ENCODE measurements around the gene RPS15. TPM values are rescaled to one million over a fixed set of nuclear protein-coding genes. Genes with fewer than 3 reads are reported as not detected.

Gene RPS15
- total and polyA plus RNA-seq, 4 donors: 574 to 2,993 (median 1,933) TPM

DNA sequence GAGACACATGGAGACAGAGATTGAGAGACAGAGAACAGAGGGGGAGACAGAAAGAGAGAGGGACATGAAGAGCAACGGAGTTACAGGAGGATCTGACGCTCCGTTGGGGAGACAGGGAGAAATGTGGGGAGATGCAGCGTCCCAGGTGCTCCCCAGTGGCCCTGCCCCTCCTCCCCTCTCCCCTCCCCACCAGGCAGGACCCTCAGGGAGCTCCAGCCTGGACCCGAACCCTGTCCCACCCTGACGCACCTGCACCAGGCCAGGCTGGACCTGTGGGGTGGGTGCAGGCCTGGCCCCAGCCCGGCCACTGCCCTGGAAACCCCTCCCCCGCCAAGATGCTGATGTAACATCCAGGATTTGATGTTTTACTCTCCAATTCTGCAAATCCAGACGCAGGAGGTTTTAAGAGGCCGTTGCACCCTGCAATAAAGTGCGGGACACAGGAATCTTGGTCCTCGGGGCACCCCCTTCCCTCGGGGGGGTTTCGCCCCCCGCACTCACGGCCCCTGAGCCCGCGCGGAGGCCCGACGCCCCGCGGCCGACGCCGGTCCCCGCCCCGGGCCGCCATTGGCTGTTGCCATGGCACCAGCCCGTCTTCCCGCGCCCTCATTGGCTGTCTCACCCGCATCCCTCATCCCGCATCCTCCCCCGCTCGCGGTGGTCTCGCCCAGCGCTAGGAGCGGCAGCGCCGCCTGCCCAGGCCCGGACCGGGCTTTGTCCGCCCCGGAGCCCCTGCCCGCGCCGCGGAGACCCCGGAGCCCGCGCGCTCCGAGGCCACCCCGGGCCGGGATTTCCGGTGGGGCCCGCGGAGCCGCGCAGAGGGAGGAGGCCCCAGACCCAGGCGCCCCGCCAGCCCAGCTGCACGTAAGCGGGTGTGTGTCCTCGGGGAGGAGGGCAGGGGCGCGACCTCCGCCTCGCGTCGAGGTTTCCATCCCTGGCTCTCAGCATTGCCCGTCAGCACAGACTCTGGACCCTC lies 11.6 kb downstream of the RPS15 start, which contains the start of gene APC2:
Gene APC2, plus strand, starts transcription at position 655 of the 976 bp plus-strand sequence. CDS start 2,881 bp downstream, outside the sequence.
- Histone ChIP-seq H3K9me3 (ENCODE audit: control insufficient read depth in 4 of 4, insufficient read depth in 3 of 4, low read length in 3 of 4) (peaks cover 0 to 2% (median 0%) of the 10 kb centered on the region in 4 donors), H3K4me1 (ENCODE audit: control insufficient read depth in 5 of 5, insufficient read depth in 5 of 5, low read length in 5 of 5) (peaks cover 0 to 23% (median 0%) of the 10 kb centered on the region in 5 donors), H3K9ac (ENCODE audit: insufficient read depth in 1 of 2, low read length in 2 of 2) (no peak within 1 kb of the TSS), H3K36me3 (ENCODE audit: control insufficient read depth in 4 of 4, insufficient read depth in 4 of 4, low read length in 4 of 4) (no peaks in the 10 kb centered on the region), H3K4me3 (no peak within 1 kb of the TSS), H3K27me3 (ENCODE audit: control insufficient read depth in 3 of 3, insufficient read depth in 3 of 3, low read length in 2 of 3) (peaks cover 13 to 63% (median 27%) of the 10 kb centered on the region in 3 donors), H3K27ac (ENCODE audit: low read depth in 1 of 2, low read length in 1 of 2) (no peak within 1 kb of the TSS)
- TF ChIP-seq, protein P1, sequence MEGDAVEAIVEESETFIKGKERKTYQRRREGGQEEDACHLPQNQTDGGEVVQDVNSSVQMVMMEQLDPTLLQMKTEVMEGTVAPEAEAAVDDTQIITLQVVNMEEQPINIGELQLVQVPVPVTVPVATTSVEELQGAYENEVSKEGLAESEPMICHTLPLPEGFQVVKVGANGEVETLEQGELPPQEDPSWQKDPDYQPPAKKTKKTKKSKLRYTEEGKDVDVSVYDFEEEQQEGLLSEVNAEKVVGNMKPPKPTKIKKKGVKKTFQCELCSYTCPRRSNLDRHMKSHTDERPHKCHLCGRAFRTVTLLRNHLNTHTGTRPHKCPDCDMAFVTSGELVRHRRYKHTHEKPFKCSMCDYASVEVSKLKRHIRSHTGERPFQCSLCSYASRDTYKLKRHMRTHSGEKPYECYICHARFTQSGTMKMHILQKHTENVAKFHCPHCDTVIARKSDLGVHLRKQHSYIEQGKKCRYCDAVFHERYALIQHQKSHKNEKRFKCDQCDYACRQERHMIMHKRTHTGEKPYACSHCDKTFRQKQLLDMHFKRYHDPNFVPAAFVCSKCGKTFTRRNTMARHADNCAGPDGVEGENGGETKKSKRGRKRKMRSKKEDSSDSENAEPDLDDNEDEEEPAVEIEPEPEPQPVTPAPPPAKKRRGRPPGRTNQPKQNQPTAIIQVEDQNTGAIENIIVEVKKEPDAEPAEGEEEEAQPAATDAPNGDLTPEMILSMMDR (IDR thresholded peaks at IDR 0.05; ENCODE audit: control extremely low read depth, extremely low read depth): no peak
- ATAC-seq (ENCODE audit: insufficient read depth, low FRiP score) (no peak), DNase-seq (no peak)
- WGBS, 2 donors: 4 to 5% methylated on average over 64 to 74 of the region's 74 CpGs

DNA sequence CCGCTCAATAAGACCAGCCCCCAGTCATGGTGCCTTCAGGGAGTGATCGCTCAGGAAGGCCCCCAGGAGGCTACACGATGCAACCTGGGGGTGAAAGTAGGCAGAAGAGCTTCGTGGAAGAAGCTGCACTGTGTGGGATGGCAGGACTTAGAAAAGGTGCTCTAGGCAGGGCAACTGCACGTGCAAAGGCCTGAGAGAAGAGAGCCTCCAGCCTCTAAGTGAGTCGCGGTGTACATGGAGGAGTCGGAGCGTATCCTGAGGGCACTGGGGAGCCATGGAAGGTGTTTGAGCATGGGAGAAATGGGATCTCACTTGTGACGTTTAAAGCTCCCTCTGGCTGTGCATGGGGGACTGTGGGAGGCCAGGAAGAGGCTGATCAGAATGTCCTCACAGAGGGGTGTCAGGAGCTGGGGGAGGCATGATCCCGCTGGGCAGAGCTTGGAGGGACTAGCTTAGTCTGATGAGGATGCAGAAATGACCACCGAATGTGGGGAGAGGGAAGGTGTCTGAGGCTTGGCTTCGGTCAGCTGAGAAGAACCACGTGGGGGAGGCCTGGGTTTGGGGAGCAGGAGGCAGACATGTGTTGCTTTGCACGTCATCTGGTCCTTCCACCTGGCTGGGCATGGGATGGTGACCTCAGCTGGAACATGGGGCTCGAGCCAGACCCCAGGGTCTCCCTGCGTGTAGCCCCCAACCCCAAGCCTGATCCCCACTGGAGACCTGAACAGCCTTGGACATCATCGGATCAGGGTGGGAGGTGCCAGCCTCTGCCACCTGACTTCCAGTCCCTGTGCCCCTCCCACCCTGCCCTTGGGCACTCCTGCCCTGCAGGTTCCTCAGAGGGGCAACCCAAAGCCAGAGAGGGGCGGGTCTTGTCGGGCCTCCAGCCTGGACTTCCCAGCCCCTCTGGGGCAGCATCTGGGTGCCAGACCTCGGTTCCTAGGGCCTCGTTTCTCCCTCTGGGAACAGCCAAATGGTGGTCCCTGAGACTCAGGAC lies 12.8 kb downstream of the RPS15 start:
- Histone ChIP-seq H3K27ac (ENCODE audit: low read depth in 1 of 2, low read length in 1 of 2) (no peak overlapping the region), H3K9ac (ENCODE audit: insufficient read depth in 1 of 2, low read length in 2 of 2) (no peak overlapping the region), H3K4me1 (ENCODE audit: control insufficient read depth in 5 of 5, insufficient read depth in 5 of 5, low read length in 5 of 5) (peaks cover 0 to 16% (median 0%) of the 10 kb centered on the region in 5 donors), H3K36me3 (ENCODE audit: control insufficient read depth in 4 of 4, insufficient read depth in 4 of 4, low read length in 4 of 4) (no peaks in the 10 kb centered on the region), H3K4me3 (no peak overlapping the region), H3K9me3 (ENCODE audit: control insufficient read depth in 4 of 4, insufficient read depth in 3 of 4, low read length in 3 of 4) (peaks cover 0 to 2% (median 0%) of the 10 kb centered on the region in 4 donors), H3K27me3 (ENCODE audit: control insufficient read depth in 3 of 3, insufficient read depth in 3 of 3, low read length in 2 of 3) (peaks cover 13 to 69% (median 31%) of the 10 kb centered on the region in 3 donors)
- 54 to 58% methylated on average over 21 to 22 of the region's 22 CpGs for WGBS, 2 donors
- DNase-seq (no peak), ATAC-seq (ENCODE audit: insufficient read depth, low FRiP score) (no peak)
- TF ChIP-seq, protein P1 (IDR thresholded peaks at IDR 0.05; ENCODE audit: control extremely low read depth, extremely low read depth): no peak

DNA sequence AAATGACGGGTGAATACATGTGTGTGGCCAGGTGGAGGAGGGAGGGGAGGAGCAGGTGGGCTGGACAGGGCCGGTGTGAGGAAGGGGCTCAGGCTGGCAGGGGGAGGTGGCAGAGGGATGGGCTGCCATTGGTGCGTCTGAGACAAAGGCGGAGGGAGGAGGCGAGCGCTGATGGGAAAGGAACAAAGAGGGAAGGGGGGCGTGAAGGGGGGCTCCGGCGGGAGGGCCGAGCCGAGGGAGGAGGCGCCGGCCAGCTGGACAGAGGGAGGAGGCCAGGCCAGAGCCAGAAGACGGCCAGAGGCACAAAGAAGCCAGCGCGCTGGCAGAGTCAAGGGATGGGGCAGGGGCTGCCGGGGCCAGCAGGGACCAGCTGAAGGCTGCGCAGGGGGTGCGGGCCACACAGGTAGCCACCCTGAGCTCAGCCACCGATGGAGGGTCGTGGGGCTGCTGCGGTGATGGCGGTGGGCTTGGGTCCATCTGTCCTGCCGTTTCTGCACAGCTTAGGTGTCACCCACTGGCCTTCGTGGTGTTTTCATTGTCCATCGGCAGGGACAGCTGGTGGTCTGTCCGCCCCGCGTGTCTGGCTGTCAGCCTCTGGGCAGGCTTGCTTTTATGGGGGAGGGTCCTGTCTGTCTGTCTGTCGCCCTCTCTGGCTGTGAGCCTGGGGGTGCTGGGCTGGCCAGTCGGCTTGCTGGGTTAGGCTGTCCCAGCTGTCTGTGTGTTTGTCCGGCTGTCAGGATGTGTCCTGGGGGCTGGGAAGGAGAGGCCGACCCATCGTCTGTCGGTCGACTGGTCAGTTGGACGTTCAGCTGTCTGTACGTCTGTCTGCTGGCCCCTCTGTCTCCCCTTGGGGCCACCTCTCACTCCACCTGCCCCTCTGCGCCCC lies 14.0 kb downstream of the RPS15 start:
- DNase-seq: no peak

More for the DNA sequence above, 14.0 kb downstream of the RPS15 start:
- peaks cover 20 to 78% (median 34%) of the 10 kb centered on the region in 3 donors for H3K27me3 ChIP-seq (ENCODE audit: control insufficient read depth in 3 of 3, insufficient read depth in 3 of 3, low read length in 2 of 3)
- H3K36me3 ChIP-seq (ENCODE audit: control insufficient read depth in 4 of 4, insufficient read depth in 4 of 4, low read length in 4 of 4): no peaks in the 10 kb centered on the region
- H3K4me3 ChIP-seq: no peak overlapping the region
- peaks cover 0 to 16% (median 0%) of the 10 kb centered on the region in 5 donors for H3K4me1 ChIP-seq (ENCODE audit: control insufficient read depth in 5 of 5, insufficient read depth in 5 of 5, low read length in 5 of 5)
- no peak for ATAC-seq (ENCODE audit: insufficient read depth, low FRiP score)
- WGBS, 2 donors: 28 to 36% methylated on average over 38 to 39 of the region's 39 CpGs
- no peak overlapping the region for H3K9ac ChIP-seq (ENCODE audit: insufficient read depth in 1 of 2, low read length in 2 of 2)
- TF ChIP-seq, protein P1 (IDR thresholded peaks at IDR 0.05; ENCODE audit: control extremely low read depth, extremely low read depth): no peak
- no peak overlapping the region for H3K27ac ChIP-seq (ENCODE audit: low read depth in 1 of 2, low read length in 1 of 2)
- peaks cover 0 to 2% (median 0%) of the 10 kb centered on the region in 4 donors for H3K9me3 ChIP-seq (ENCODE audit: control insufficient read depth in 4 of 4, insufficient read depth in 3 of 4, low read length in 3 of 4)

Measured in lung (tissue), 12 donors.